ENCODE measurements around the gene MYOM1. TPM values are rescaled to one million over a fixed set of nuclear protein-coding genes. Genes with fewer than 3 reads are reported as not detected.

The MYOM1 gene
- total and polyA plus RNA-seq, 2 donors (not counting 3 experiments of a cell fraction or from before 2014, with no cell fraction given): 0.08 TPM; not detected in 1

DNA sequence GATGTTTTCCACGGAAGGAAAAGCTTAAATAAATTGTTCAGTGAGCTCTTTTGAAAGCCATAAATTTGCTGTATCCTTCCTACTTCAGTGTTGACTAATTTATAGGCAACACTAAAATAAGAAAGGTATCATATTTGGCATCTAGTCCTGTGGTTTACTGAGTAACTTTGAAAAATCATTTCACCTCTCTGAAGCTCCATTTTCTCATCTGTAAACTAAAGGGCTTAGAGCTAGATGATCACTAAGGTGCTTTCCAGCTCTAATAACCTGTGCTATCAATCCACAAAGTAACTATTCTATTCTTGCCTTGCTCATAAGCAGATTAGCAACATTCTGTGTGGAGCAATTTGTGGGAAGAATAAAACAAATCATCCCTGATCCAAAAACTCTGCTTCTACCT is 3.6 kb upstream of the MYOM1 start:
- Histone ChIP-seq H3K4me3 (replicated peaks in 1 of 3; ENCODE audit: insufficient read depth in 1 of 3, low read depth in 1 of 3, low read length in 3 of 3) (no peak overlapping the region), H3K4me2 (ENCODE audit: insufficient read depth, low read length) (no peak overlapping the region), H3K27ac (ENCODE audit: insufficient read depth, low read depth, low read length) (no peak overlapping the region), H3K36me3 (ENCODE audit: control insufficient read depth in 2 of 2, extremely low read depth in 1 of 2, insufficient read depth in 2 of 2, low read length in 2 of 2) (no peaks in the 10 kb centered on the region), H3K9ac (replicated peaks; ENCODE audit: extremely low read depth, insufficient read depth, low read length) (no peak overlapping the region), H3K27me3 (ENCODE audit: control insufficient read depth in 2 of 2, insufficient read depth in 2 of 2, low read length in 2 of 2) (peaks cover 3 to 4% of the 10 kb centered on the region in 2 experiments), H3K4me1 (ENCODE audit: control insufficient read depth, extremely low read depth, insufficient read depth, low read length) (no peaks in the 10 kb centered on the region), H3K9me3 (replicated peaks; ENCODE audit: control insufficient read depth, insufficient read depth, low read length) (no peaks in the 10 kb centered on the region), H4K20me1 (replicated peaks; ENCODE audit: control insufficient read depth, extremely low read depth, insufficient read depth, low read length) (no peaks in the 10 kb centered on the region), H3K9me1 (replicated peaks; ENCODE audit: control insufficient read depth, extremely low read depth, insufficient read depth, low read length) (no peaks in the 10 kb centered on the region), H3K79me2 (ENCODE audit: control insufficient read depth, insufficient read depth, low read length) (no peaks in the 10 kb centered on the region), H2AFZ (ENCODE audit: low read depth, low read length) (no peak overlapping the region)
- intact Hi-C loops (cut with micrococcal nuclease): no loop called here
- BruUV-seq (replicated peaks): no TSS peak
- POLR2A ChIA-PET: no interaction called here
- TF ChIP-seq POLR2AphosphoS5 (IDR thresholded peaks at IDR 0.05; ENCODE audit: insufficient read depth, low read depth, low read length) (no peak), MAX (IDR thresholded peaks at IDR 0.05; ENCODE audit: insufficient read depth, insufficient read length) (no peak), EZH2 (IDR thresholded peaks at IDR 0.05; ENCODE audit: borderline replicate concordance, low read depth, low read length, severe bottlenecking) (no peak), GATA2 (IDR thresholded peaks at IDR 0.05; ENCODE audit: insufficient read depth, insufficient read length, low read depth, low read length) (no peak), POLR2A (IDR thresholded peaks at IDR 0.05; ENCODE audit: low read depth, low read length) (no peak), CTCF (IDR thresholded peaks at IDR 0.05; ENCODE audit: extremely low read depth in 1 of 2, insufficient read depth in 1 of 2, low read depth in 1 of 2, low read length in 2 of 2) (no peak), JUN (IDR thresholded peaks at IDR 0.05; ENCODE audit: borderline replicate concordance, insufficient read depth, insufficient read length, low read depth) (no peak), MYC (IDR thresholded peaks at IDR 0.05; ENCODE audit: low read depth, low read length) (no peak), FOS (IDR thresholded peaks at IDR 0.05; ENCODE audit: borderline replicate concordance, insufficient read depth, low read length) (no peak)
- DNase-seq (ENCODE audit: low read depth, low spot score) (no peak), FAIRE-seq (no peak)
- dilution Hi-C loops (cut with MboI; ENCODE audit: extremely low pct_ligation_motif_present, low sequenced_read_pairs): no loop called here
- CTCF ChIA-PET: no interaction called here
